Measurements from ENCODE around the gene TM4SF5. TPM values are rescaled to one million over a fixed set of nuclear protein-coding genes. Genes with fewer than 3 reads are reported as not detected.

TM4SF5 gene
- total RNA-seq, 1 experiment from 2014 or later: not detected

DNA sequence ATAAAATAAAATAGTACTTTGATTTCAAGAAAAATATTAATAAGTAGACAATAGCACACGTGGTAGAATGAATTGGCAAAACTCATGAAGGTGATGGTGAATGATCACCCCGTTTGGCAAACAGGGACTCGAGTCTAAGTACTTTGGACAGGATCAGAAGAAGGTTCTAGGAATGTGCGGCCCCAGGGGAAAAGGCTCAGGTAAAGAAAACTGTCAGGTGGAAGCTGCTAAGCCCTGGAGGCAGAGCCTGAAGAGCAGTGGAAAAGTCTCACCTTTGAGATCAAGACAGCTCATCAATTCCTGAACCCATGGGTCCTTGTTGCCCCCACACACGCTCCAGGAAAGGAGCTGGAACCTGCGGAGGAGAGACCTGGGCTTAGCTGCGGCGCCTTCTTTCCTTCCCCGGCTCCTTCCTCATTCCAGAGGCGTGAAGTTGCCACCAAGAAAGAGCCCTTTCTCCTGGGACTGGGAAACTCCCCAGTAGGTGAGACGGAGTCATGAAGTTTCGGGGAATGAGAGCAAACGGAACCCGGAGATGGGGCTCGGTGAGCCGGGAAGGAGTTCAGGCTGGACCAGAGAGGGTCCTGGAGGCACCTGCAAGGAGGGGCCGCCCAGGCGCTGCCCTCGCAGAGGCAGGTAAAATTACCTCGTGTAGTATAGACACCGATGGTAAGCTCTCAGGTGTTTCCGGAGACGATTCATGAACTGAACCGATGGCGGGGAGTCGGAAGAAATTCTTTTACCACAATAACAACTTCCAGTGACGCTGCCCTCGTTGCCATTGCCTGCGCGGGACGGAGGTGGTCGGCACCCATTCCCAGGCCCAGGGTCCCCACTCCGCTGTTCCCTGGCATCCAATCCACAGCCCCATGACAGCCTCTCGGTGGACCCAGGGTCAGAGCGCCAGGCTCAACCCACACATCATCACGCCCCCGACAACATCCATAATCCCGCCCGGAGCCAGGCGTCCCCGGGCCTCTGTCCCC lies 33.3 kb upstream of the TM4SF5 start:
- no peaks in the 10 kb centered on the region for H3K36me3 Mint-ChIP-seq
- DNase-seq (ENCODE audit: low spot score) (no peak), ATAC-seq (peak; percentile 16)
- TF ChIP-seq GABPB1 (CRISPR knock-in tag; IDR thresholded peaks at IDR 0.05) (no peak), SP1 (CRISPR knock-in tag; conservative IDR thresholded peaks at IDR 0.05) (no peak), RELA (CRISPR knock-in tag; IDR thresholded peaks at IDR 0.05; ENCODE audit: borderline replicate concordance) (no peak), SOX15 (CRISPR knock-in tag; IDR thresholded peaks at IDR 0.05) (no peak), FOXP1 (CRISPR knock-in tag; IDR thresholded peaks at IDR 0.05; ENCODE audit: borderline replicate concordance) (no peak), KAT7 (CRISPR knock-in tag; IDR thresholded peaks at IDR 0.05; ENCODE audit: borderline replicate concordance) (no peak), ATF3 (CRISPR knock-in tag; conservative IDR thresholded peaks at IDR 0.05) (no peak), SMAD3 (CRISPR knock-in tag; IDR thresholded peaks at IDR 0.05; ENCODE audit: borderline replicate concordance) (no peak), NR1H2 (CRISPR knock-in tag; IDR thresholded peaks at IDR 0.05) (no peak), ELF4 (CRISPR knock-in tag; IDR thresholded peaks at IDR 0.05; ENCODE audit: low read depth) (no peak), AFF4 (CRISPR knock-in tag; IDR thresholded peaks at IDR 0.05; ENCODE audit: borderline replicate concordance) (no peak), EMX1 (CRISPR knock-in tag; IDR thresholded peaks at IDR 0.05) (no peak), MAX (CRISPR knock-in tag; IDR thresholded peaks at IDR 0.05) (no peak), ZNF671 (CRISPR knock-in tag; IDR thresholded peaks at IDR 0.05) (no peak), ZNF138 (CRISPR knock-in tag; conservative IDR thresholded peaks at IDR 0.05) (no peak), ZBTB21 (CRISPR knock-in tag; IDR thresholded peaks at IDR 0.05; ENCODE audit: borderline replicate concordance) (no peak)
- TF ChIP-seq, protein P1, sequence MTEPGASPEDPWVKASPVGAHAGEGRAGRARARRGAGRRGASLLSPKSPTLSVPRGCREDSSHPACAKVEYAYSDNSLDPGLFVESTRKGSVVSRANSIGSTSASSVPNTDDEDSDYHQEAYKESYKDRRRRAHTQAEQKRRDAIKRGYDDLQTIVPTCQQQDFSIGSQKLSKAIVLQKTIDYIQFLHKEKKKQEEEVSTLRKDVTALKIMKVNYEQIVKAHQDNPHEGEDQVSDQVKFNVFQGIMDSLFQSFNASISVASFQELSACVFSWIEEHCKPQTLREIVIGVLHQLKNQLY (CRISPR knock-in tag; IDR thresholded peaks at IDR 0.05): no peak
- ChIA-PET POLR2A (interaction anchor here (0.6 kb wide), 1 partner anchor 40 kb away, joined by 8 read pairs; no protein-coding TSS in a partner anchor), CTCF (interaction anchor here (0.8 to 1.0 kb wide), 2 partner anchors 165 to 171 kb away, joined by 3 read pairs; partner anchors contain the start of gene CHRNE)
- H3K4me1 Mint-ChIP-seq: peaks cover 13% of the 10 kb centered on the region
- H3K9me3 Mint-ChIP-seq: no peaks in the 10 kb centered on the region
- H3K27me3 Mint-ChIP-seq (ENCODE audit: low read depth): peaks cover 81% of the 10 kb centered on the region
- H3K27ac Mint-ChIP-seq: no peak overlapping the region
- peak overlapping the region; percentile 78 for H3K4me3 Mint-ChIP-seq

DNA sequence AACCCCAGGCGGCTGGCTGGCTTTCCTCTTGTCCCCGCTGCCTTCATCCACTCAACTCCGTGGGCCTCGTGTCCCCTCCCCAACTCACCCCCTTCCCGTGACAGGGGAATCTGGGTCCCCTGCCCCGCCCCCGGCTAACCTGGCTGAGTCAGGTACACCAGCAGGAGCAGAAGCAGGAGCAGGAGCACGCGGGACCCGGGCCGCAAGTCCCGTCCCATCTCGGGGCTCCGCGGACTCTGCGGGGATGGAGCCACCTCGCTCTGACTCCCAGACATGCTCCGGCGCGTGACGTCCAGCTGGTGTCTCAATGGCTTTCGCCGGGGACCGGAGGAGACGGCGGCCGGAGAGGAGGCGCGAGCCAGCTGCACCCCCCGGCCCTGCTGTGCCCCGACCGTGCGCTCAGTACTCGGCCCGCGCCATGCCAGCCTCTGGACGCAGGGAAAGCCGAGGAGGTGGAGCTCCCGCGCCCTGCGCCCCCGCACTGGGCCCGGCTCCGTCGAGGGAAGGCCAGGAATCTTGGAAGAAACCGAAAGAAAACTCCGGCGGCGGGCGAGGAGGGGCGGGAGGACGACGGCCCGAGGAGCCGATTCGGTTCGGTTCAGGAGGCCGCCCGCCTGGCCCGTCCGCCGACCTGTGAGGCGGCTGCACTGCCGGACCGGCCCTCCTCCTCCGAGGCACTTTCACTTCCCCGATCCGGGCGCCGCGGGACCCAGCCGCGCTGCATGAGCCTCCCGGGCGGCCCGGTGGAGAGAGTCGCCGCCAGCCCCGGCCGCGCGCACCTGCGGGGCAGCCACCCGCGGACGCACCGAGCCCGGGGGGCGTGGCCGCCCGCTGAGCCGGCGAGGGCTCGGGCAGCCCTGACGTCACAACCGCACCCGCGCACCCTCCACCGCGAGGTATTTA lies 32.3 kb upstream of the TM4SF5 start, which contains the start of the genes CXCL16 and ZMYND15:
Gene CXCL16 (minus strand): TSS at position 807 of the 903 bp plus-strand sequence. CDS start 589 bp downstream, at position 218.
Gene ZMYND15 (plus strand): TSS at position 712 of the 903 bp plus-strand sequence. CDS start 716 bp downstream, outside the sequence.
- peak; percentile 47 for DNase-seq (ENCODE audit: low spot score)
- peaks cover 13% of the 10 kb centered on the region for H3K4me1 Mint-ChIP-seq
- H3K27ac Mint-ChIP-seq: no peak within 1 kb of the TSS
- POLR2A ChIA-PET: interaction anchor here (0.6 kb wide), 1 partner anchor 39 kb away, joined by 8 read pairs; no protein-coding TSS in a partner anchor
- CTCF ChIA-PET: interaction anchor here (0.8 kb wide), 1 partner anchor 170 kb away, joined by 3 read pairs; no protein-coding TSS in a partner anchor
- ATAC-seq: peak; percentile 62
- H3K36me3 Mint-ChIP-seq: no peaks in the 10 kb centered on the region
- H3K9me3 Mint-ChIP-seq: no peaks in the 10 kb centered on the region
- peak within 1 kb of the TSS; percentile 78 for H3K4me3 Mint-ChIP-seq
- H3K27me3 Mint-ChIP-seq (ENCODE audit: low read depth): peaks cover 88% of the 10 kb centered on the region
- no peak for TF ChIP-seq AFF4 (CRISPR knock-in tag; IDR thresholded peaks at IDR 0.05; ENCODE audit: borderline replicate concordance)
- no peak for TF ChIP-seq NFATC4 (CRISPR knock-in tag; IDR thresholded peaks at IDR 0.05)
- TF ChIP-seq E2F1 (CRISPR knock-in tag; IDR thresholded peaks at IDR 0.05): no peak

All from WTC11 (cell line).